Epithelial cell of proximal tubule (primary cell): ENCODE results near the gene CTNND2. TPM values are rescaled to one million over a fixed set of nuclear protein-coding genes. Genes with fewer than 3 reads are reported as not detected.

Experiments used
- DNase-seq: peaks from one replicate; pipeline ENCODE4 v3.0.0-alpha.2; 2011; ENCODE audit warnings: low read depth
- H3K4me3 ChIP-seq: 2 replicates; pipeline ENCODE4 v1.5.1; 2011; ENCODE audit warnings: low read depth, mild to moderate bottlenecking, low read length
- total RNA-seq: library from RNA; depleted of rRNA; stranded (reverse); fragments of >200 nt; gene quantifications from 2 replicates; pipeline ENCODE4 v1.2.3, GENCODE V29; 2015
- TF ChIP-seq, protein P1 (sequence below): conservative IDR thresholded peaks from 2 replicates; pipeline ENCODE4 v1.5.1; 2012; ENCODE audit warnings: low read depth, mild to moderate bottlenecking, low read length

Gene CTNND2
- total RNA-seq, 1 donor from 2014 or later, result 0.12 TPM

DNA sequence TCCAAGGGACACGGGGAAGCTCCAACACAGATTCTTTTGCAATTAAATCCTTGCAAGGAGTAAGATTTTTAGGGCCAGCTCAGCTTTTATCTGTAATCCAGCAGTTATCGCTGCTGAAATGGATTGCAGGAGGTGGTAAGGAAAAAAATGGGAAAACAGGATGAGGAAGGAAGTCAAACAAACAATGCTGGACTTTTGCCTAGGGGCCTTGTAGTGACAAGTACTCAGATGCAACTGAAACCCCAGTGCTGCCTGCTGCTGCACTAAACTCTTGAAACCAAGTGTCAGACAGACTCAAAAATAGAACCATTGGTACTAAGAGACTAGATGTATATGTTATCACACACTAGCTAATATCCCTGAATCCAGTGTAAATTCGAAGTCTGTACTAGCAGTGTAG is 309.2 kb downstream of the CTNND2 start:
- no peak for DNase-seq
- TF ChIP-seq, protein P1, sequence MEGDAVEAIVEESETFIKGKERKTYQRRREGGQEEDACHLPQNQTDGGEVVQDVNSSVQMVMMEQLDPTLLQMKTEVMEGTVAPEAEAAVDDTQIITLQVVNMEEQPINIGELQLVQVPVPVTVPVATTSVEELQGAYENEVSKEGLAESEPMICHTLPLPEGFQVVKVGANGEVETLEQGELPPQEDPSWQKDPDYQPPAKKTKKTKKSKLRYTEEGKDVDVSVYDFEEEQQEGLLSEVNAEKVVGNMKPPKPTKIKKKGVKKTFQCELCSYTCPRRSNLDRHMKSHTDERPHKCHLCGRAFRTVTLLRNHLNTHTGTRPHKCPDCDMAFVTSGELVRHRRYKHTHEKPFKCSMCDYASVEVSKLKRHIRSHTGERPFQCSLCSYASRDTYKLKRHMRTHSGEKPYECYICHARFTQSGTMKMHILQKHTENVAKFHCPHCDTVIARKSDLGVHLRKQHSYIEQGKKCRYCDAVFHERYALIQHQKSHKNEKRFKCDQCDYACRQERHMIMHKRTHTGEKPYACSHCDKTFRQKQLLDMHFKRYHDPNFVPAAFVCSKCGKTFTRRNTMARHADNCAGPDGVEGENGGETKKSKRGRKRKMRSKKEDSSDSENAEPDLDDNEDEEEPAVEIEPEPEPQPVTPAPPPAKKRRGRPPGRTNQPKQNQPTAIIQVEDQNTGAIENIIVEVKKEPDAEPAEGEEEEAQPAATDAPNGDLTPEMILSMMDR, result no peak

DNA sequence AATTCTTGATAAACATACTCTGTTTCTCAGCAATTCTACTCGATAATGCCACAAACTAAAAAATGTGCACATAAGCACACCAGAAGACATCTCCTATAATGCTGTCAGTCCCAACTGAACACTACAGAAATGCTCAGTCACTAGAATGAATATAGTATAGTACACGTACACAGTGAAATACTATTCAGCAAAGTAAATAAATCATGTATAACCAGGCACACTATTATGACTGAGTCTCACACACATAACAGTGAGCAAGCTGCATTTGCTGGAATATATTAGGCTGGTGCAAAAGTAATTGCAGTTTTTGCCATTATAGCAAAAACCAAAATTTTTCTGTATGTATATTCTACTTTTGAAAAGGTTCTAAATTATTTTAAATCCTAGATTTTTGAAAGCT is 310.2 kb downstream of the CTNND2 start:
- H3K4me3 ChIP-seq, result no peak overlapping the region
- TF ChIP-seq, protein P1, result no peak
- DNase-seq, result no peak

More for the DNA sequence above, 309.2 kb downstream of the CTNND2 start:
- H3K4me3 ChIP-seq, result no peak overlapping the region

DNA sequence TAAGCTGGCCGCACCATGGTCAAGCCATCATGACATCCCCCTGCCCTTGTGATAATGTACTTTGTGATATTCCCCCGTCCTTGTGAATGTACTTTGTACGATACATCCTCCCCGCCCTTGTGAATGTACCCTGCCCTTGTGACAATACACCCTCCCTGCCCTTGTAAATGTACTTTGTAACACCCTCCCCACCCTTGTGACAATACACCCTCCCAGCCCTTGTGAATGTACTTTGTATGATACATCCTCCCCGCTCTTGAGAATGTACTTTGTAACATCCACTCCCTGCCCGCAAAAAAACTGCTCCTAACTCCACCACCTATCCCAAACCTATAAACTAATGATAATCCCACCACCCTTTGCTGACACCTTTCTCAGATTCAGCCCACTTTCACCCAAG is 313.8 kb downstream of the CTNND2 start:
- DNase-seq, result no peak

DNA sequence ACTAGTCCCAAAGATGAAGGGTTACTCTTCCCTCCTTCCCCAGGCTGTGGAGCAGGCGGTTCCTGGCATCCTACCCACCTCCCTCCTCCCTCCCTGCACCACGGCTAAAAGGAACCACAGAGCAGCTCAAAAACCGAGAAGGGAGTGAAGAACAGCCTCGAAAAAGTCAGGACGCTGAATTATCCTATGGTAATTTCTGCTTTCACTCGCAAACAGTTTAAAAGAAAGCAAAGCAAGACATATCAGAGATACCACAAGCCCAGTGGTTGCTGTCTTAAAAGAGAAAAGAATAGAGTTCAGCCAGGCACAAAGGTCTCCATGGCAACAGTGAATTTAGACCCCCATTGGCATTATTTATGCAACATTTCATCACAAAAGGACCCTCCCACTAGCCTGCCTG is 315.4 kb downstream of the CTNND2 start:
- no peak overlapping the region for H3K4me3 ChIP-seq
- no peak for DNase-seq
- TF ChIP-seq, protein P1, result no peak

More for the DNA sequence above, 313.8 kb downstream of the CTNND2 start:
- H3K4me3 ChIP-seq, result no peak overlapping the region
- TF ChIP-seq, protein P1, result no peak

DNA sequence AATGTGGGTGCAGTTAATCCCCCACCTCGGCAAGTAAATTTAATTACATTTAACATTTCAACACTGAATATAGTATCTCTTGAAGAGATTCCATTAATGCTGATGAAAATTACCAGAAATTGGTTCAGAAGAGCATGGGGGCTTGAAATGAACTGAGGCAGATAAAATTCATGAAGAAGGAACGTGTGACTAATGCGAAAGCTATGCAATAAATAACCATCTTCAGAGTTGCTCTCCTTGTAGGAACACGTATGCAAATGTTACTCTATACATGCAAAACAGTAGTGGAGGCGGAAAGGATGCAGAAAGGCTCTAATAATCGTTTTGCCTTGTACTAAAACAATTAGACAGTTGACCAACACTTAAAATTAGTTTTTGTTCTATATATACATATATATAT is 320.2 kb downstream of the CTNND2 start:
- TF ChIP-seq, protein P1, result no peak
- no peak overlapping the region for H3K4me3 ChIP-seq
- no peak for DNase-seq

DNA sequence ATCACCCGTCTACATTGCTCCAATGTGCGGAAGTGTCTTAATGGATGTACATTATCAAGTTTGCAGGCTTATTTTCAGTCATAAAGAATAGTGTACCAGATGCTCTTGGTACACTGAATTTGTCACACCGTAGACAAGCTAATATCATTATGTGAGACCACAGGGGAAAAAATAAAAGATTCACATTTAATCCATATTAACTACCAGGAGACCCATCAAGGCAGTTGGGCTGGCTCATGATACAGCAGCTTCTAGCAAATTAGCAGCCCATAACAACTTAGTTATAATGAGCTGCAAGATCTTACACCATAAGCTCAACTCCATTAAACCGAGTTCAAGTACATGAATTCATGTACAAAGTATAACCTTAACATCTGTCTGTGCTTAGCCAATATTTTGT is 324.9 kb downstream of the CTNND2 start:
- TF ChIP-seq, protein P1, result no peak
- H3K4me3 ChIP-seq, result no peak overlapping the region
- no peak for DNase-seq

DNA sequence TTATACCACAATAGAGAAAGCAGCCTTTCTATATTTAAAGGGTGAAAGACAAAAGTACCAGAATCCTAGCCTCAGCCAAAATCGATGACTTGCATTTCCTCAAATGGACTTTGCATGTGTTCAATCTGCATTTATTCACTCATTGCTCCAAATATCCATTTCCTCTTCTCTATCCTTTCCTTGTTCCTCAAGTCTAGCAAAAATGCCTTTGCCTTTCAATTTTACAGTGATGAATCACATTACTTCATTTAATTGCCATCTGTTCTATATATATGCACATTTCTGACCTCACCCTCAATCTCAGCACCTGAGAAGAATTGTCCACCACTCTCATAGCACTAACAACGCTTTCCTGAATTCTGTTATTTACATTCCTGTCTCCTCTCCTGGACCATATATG is 329.5 kb downstream of the CTNND2 start:
- H3K4me3 ChIP-seq, result no peak overlapping the region
- TF ChIP-seq, protein P1, result no peak
- DNase-seq, result no peak
